OCI-LY1 (cell line): ENCODE measurements around the gene OSGIN1.

Source experiments
- EZH2 ChIP-seq: fragments of 200-600 bp; sonication (generic), shearing (Covaris generic); IDR thresholded peaks from 2 replicates; pipeline ENCODE4 v1.8.0; 2017; ENCODE audit warnings: borderline replicate concordance, mixed run types, mild to moderate bottlenecking, antibody characterized with exemption, low read length, moderate library complexity, mixed read lengths
- TF ChIP-seq, protein P1 (sequence below): fragments of 200-600 bp; sonication (generic), shearing (Covaris generic); IDR thresholded peaks from 2 replicates; pipeline ENCODE4 v1.5.1; 2017; ENCODE audit warnings: mild to moderate bottlenecking, antibody characterized with exemption, low read length, moderate library complexity, mixed read lengths

GRCh38 chr16:83942815-83943515 is 10.1 kb upstream of the OSGIN1 start:
- TF ChIP-seq, protein P1, sequence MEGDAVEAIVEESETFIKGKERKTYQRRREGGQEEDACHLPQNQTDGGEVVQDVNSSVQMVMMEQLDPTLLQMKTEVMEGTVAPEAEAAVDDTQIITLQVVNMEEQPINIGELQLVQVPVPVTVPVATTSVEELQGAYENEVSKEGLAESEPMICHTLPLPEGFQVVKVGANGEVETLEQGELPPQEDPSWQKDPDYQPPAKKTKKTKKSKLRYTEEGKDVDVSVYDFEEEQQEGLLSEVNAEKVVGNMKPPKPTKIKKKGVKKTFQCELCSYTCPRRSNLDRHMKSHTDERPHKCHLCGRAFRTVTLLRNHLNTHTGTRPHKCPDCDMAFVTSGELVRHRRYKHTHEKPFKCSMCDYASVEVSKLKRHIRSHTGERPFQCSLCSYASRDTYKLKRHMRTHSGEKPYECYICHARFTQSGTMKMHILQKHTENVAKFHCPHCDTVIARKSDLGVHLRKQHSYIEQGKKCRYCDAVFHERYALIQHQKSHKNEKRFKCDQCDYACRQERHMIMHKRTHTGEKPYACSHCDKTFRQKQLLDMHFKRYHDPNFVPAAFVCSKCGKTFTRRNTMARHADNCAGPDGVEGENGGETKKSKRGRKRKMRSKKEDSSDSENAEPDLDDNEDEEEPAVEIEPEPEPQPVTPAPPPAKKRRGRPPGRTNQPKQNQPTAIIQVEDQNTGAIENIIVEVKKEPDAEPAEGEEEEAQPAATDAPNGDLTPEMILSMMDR = no peak
- no peak for TF ChIP-seq EZH2
